Tongue (tissue), 3 donors: Measurements from ENCODE around the gene PYGB. TPM values are rescaled to one million over a fixed set of nuclear protein-coding genes. Genes with fewer than 3 reads are reported as not detected.

ENCODE experiments used
- DNase-seq: peaks from one replicate; pipeline ENCODE4 v3.0.0-alpha.2; 2015
- small RNA-seq: library from RNA; depleted of rRNA; stranded (forward); fragments of <200 nt; gene quantifications from one replicate; pipeline ENCODE3, GENCODE V24; 2014; ENCODE audit warnings: low replicate concordance
- total RNA-seq: library from RNA; depleted of rRNA; stranded (reverse); fragments of >200 nt; gene quantifications from one replicate; pipeline ENCODE4 v1.2.3, GENCODE V29; 2014

Gene PYGB
- total RNA-seq, 1 donor from 2014 or later: 25.4 TPM

DNA sequence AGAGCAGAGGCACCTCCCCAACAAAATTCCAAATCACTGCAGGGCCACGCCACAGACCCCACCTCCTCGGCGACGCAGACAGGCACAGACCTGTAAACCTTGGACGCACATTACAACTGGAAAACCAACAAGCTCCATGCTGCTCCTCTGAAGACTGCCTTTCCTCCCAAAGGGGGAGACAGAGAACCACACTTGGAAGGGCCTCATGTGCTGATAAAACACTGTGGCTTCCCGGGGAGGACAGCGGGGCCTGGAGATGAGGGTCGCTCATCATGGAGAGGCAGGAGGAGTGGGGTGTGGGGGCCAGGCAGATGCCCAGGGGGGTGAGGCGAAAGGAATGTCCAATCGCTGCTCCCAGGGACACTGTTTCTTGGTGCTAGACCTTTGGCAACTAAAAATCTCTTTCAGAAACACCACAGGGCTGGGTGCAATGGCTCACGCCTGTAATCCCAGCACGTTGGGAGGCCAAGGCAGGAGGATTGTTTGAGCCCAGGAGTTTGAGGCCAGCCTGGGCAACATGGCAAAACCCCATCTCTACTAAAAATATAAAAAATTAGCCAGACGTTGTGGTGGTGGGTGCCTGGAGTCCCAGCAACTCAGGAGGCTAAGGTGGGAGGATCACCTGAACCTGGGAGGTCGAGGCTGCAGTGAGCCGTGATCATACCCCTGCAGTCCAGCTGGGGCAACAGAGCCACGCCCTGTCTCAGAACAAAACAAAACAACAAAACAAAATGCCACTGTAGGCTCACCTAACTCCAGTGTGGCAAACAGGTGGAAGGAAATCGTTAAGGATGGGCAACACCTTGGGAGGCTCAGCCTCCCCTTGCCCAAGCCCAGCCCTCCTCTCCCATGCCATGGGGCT lies 88.9 kb downstream of the PYGB start:
- no peak for DNase-seq

DNA sequence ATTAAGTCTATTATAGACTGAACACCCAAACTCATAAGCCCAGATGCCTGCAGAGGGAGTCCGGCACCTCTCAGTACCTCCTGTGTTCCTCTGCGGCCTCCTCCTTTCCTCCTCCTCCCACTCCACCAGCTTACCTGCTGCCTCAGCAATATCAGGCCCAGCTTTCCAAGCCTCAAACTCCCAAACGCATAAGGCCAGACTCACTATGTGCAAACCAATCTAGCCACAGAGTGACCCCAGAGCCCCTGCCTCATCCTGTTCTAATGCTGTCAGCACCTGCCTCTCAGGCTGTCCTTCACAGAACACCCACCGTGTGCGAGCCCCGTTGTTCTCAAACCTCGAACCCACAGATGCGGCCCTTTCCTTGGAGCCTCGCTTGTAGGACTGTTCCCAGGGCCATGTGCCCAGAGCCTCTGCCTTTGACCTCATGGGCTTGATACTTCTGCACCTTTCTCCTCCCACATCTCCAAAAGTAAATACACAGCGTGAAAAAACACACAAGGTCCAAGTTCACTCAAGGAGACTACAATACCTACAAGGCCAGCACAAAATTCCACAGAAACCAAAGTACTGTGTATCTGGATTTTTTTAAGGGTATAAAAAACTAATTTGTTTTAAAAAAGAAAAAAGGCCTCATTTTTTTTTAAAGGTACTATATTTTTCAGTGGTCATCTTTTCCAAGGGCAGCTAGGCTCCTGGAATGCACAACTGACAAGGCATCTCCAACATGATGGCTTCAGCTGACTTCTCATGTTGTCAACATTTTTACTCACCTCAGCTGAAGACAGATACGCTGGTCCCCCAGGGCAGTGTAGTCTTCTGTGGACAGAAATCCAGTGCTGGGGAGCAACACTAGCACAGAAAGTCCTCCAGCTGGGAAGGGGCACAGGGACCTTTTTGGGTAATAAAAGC lies 90.5 kb downstream of the PYGB start:
- no peak for DNase-seq

DNA sequence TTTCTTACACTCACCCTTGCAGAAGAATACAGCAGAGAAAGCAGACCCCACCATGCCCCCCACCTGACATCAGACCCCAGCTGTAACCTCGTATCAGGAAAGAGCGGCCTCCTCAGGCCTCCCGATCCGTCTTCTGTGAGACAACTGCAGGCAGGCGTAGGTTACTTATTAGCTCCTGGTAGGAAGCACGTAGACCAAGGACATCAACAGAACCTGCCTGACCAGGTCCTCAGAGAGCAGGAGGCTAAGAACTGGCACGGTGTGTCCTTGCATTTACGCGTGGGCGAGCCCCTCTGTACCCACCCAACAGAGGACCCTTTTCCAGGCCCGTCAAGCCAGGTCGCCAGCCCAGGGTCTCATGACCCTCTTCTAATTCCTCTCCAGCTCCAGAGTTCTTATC lies 91.7 kb downstream of the PYGB start:
- no peak for DNase-seq

DNA sequence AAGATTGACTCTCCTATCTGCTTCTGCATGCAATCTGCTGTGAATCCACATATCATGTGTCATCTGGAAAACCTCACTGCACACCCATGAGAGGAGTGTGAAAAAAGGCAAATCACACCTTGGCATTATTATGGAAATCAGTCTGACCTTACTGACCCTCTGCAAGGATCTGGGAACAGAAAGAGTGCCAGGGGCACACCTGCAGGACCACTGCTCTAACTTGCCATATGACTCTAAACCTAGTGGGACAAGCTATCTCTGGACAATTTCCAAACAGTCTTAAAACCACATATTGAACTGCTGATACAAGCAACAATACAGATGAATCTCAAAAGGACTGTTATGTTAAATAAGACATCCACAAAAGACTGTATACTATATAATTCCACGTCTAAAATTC lies 92.5 kb downstream of the PYGB start:
- DNase-seq: no peak

DNA sequence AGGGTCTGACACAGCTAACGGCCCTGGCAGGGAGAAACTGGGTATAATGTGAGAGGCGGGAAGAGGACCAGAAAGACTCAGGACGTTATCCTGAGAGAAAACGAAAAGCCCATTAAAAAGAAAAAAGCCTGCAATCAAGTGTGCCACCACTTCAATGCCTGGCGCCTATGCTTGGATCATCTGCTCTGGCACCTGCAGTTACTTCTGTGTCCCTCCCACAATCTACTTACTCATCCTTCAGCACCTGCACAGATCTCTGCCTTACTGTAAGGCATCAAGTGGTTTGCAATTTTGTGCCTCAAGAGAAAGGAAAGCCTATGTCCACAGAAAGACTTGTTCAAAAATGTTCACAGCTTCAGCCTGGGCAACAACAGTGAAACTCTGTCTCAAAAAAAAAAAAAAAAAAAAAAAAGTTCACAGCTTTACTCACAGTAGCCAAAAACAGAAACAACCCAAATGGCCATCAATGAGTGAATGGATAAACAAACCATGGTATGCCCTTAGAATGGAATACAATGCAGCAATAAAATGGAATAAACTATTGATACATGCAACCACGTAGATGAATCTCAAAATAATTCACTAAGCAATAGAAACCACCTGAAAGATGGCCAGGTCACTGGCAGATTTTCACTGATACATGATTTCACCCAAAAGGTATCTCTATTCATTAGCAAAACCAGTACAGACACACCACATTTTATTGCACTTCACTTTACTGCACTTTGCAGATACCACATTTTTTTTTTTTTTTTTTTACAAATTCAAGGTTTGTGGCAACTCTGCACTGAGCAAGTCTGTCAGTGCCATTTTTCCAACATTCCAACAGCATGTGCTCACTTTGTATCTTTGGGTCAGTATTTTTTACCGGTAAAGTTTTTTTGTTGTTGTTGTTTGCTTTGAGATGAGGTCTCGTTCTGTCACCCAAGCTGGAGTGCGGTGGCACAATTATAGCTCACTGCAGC lies 94.1 kb downstream of the PYGB start:
- DNase-seq: no peak

DNA sequence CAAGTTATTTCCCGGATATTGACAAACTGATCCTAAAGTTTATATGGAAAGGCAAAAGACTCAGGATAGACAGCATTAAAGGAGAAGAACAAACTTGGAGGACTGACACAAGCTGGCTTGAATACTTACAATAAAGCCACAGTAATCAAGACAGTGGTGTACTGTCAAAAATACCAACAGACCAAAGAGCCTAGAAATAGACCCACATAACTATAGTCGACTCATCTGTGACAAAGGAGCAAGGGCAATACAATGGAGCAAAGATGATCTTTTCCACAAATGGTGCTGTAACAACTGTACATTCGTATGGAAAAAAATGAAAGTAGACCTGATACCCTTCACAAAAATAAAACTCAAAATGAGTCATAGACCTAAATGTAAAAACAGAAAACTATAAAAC lies 96.7 kb downstream of the PYGB start:
- DNase-seq: no peak

DNA sequence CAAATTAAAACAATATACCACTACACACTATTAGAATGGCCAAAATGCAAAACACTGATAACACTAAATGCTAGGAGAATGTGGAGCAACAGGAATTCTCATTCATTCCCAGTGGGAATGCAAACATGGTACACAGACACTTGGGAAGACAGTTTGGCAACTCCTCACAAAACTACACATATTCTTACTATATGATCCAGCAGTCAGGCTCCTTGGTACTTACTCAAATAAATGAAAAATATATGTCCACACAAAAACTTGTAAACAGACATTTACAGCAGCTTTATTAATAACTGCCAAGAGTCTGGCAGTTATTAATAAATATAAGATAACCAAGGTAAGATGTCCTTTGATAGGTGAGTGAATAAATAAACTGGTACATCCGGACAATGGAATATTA lies 97.8 kb downstream of the PYGB start:
- DNase-seq: no peak

DNA sequence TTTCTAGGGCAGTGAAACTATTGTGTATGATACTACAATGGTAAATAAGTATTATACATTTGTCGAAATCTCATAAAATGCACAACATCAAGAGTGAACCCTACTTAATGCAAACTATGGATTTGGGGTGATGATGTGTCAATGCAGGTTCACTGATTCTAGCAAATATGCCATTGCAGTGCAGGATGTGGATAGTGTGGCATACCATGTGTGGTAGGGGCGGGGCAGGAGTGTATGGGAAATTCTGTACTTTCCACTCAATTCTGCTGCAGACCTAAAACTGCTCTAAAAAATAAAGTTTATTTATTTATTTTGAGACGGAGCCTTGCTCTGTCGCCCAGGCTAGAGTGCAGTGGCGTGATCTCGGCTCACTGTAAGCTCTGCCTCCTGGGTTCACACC lies 98.5 kb downstream of the PYGB start:
- no peak for DNase-seq

Small RNA genes lying within 50 kb of the gene (small RNA-seq; reads per million reads assigned to genes)
- gene AL035252.4 (not detected), gene AL121772.2 (not detected), gene RF00019 (not detected)

Other genes starting within 250 kb of the PYGB start
- 21.3 TPM for gene ACSS1, start 189.9 kb upstream of the PYGB start, total RNA-seq
- not detected for gene VSX1, start 165.9 kb upstream of the PYGB start, total RNA-seq
- gene ENTPD6, start 52.4 kb upstream of the PYGB start, total RNA-seq: 27.9 TPM
- gene ABHD12, start 142.8 kb downstream of the PYGB start, total RNA-seq: 24.9 TPM
- 3.8 TPM for gene GINS1, start 159.6 kb downstream of the PYGB start, total RNA-seq